GM11168 (cell line): ENCODE data around the gene EFNA3.

Experiments used
- in situ Hi-C: fragments of 300-500 bp; cut with MboI; formaldehyde crosslinking; loops from one replicate; pipeline ENCODE4 v1.12.0; 2022; ENCODE audit warnings: low sequenced_read_pairs; ENCODE audit not compliant: unreplicated experiment

Gene EFNA3

DNA sequence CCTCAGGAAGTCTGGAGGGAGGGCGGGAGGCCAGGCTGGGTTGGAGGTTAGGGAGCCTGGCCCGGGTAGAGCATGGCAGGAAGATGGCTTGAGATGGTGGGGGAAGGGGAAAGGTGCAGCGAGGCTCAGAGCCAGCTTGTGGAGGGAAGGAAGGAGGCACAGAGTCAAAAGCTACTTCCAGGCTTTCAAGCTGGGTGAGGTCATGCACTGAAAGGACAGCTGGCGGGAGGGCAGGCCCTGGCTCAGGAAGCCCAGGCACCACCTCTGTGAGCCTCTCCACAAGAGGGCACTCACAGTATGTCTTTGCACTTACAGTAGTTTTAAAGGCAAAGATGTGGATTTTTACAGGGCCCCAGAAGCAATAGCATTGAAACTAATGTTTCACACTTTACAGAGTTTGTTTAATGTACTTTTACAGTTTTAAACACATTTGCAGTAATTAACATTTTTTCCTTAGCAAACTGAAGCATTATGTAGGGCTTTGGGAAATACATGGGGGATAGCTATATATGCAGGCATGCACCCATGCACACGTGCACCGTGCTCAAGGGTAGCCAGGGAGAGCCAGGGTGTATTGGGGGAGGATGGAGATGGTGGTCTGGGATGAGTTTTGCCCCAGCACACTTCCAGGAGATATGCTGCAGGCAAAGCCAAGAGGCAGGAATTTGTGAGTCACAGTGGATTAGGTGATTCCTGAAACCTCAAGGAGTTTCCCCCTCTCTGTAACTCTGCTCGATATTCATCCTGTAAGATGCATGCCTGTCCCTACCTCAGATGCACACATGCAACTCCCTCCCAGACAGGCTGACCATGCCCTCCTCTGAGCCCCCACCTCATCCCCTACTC is 33.6 kb upstream of the EFNA3 start:
- in situ Hi-C loops, result no loop called here

DNA sequence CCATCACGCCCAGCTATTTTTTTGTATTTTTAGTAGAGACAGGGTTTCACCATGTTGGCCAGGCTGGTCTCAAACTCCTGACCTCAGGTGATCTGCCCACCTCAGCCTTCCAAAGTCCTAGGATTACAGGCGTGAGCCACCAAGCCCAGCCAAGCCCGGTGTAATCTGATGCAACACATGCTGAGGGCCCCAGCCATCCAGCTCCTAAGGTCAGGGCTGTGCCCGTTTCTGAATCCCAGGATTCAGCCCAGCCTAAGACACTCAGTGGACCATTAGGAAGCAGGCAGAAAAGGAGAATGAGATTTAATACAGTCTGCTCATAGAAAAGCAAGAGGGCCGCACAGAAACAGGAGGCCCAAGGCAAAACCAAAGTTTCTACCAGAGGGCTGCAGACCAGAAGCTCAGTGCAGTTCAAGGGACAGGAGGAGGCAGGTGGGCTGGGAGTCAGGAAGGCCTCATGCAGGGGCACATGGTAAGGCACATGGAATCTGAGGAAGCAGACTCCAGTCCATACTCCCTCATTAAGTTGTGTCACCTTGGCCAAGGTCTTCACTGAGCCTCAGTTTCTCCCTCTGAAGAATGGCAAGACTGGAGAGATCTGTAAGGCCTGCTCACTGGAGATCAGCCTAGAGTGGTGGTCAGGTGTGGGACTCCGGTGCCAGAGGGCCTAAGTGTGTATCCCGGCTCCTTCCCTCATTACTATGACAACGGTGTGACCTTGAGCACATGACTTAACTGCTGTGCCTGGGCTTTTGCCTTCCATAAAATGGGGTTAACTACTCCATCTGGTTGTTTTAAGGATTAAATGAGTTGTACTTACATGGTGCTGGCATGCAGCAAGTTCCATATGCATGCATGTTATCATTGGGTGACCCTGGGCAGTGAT is 29.9 kb upstream of the EFNA3 start:
- in situ Hi-C loops, result no loop called here

DNA sequence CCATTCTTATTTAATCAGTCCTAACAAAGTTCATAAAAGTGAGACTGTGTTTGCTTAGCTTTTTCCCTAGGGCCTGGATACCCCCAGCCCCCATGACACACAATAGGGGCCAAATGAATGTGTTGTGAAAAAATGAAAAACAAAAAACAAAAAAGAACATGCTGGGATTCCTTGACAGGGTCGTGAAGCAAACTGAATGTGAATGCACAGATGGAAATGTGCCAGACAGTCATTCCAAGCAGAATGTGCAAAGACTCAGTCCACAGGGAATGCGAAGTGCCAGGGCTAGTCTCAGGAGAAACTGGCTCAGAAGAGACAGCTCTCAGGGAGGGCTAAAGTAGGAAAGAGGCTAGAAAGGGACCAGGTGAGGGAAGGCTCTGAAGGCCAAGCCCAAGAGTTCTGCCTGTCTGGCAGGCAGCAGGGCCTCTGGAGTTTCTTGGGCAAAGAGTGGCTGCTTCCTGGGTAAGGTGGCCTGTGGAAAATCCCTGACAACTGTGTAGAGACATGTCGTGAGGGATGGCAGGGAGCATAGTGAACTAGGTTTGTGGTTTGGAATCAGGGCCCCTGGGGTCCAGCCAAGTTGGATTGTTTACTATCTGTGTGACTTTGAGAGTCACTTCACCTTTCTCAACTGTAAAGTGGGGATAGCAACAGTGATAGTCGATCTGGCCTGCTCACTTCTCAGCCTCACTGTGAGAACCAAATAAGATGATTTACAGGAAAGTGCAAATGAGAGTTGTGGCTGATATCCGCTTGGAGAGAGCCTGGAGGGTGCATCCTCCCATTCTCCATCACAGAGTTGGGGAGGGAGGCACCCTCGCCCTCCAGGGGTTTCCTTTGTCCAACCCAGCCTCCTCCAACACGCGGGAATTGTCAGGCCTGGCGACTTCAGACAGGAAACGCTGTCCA is 28.7 kb upstream of the EFNA3 start:
- in situ Hi-C loops, result no loop called here

DNA sequence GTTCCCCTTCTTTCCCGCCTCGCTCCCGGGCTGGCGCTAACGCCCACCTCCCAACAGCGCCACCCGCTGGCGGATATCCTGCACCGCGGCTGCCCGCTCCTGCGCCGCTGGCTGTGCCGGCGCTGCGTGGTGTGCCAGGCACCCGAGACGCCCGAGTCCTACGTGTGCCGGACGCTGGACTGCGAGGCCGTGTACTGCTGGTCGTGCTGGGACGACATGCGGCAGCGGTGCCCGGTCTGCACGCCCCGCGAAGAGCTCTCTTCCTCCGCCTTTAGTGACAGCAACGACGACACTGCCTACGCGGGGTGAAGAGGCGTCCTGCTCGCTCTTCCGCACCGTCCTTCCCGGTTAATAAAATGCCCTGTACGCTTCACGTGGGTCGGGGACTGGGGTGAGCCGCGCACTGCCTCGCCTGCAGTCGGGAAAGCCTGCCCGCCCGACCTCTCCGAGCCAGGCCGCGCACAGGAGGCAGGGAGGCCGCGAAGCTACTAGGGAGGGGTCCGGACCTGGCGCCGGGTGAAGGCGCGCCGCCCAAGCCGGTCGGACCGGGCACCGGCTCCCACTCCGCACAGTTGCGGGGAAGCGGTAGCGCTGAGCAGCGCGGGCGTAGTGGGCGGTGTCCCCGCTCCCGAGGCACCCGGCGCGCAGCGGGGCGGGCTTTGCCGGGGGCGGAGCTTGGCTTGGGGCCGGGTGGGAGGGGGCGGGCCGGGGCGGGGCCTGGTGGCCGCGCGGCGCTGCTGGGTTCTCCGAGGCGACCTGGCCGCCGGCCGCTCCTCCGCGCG is 27.9 kb upstream of the EFNA3 start, which contains the start of gene ADAM15:
TSS of gene ADAM15 (plus strand) at position 757 of the 782 bp plus-strand sequence. CDS start 71 bp downstream, outside the sequence.
- in situ Hi-C loops, result no loop called here

DNA sequence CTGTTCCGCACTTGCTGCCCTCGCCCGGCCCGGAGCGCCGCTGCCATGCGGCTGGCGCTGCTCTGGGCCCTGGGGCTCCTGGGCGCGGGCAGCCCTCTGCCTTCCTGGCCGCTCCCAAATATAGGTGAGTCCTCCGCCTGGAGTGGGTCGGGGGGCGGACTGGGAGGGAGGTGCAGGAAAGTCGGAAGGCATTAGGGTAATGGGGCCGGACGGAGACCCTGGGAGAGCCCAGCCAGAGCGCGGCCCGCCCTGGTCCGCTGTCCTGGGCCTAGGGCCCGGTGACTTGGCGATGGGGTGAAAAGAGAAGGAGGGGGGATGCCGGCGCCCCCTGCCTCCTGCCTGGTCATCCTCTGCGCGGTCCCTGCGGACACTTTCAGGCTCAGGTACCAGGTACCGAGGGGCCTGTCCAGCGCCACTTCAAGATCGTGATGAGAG is 27.3 kb upstream of the EFNA3 start:
- in situ Hi-C loops, result no loop called here

DNA sequence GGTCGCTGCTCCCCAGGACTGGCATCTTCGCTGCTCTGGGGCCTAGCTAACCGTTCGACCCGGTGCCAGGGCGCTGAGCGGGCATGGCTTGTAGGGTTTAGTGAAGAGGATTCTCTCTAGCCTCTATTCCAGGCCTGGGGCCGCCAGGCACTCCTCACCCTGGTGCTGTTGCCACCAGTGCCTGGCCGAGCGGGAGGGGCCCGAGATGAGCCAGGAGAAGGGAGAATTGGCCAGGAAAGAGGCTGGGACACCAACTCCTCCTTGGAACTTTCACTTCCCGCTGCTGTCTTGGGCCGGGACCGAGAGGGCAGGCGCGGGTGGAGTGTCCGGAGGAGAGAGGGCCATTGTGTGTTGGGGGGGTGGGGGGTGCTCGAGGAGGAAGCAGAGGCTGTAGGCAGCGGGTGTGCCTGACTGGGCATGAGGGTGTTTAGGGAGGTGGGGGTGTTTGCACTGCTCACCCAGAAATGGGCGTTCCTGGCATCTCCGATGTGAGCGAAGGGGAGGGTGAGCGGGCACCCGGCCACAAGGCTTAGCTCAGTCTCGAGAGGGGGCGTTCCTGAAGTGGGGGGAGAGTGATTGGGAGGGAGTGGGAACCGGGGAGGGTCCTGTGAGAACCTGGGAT is 26.7 kb upstream of the EFNA3 start:
- in situ Hi-C loops, result no loop called here

DNA sequence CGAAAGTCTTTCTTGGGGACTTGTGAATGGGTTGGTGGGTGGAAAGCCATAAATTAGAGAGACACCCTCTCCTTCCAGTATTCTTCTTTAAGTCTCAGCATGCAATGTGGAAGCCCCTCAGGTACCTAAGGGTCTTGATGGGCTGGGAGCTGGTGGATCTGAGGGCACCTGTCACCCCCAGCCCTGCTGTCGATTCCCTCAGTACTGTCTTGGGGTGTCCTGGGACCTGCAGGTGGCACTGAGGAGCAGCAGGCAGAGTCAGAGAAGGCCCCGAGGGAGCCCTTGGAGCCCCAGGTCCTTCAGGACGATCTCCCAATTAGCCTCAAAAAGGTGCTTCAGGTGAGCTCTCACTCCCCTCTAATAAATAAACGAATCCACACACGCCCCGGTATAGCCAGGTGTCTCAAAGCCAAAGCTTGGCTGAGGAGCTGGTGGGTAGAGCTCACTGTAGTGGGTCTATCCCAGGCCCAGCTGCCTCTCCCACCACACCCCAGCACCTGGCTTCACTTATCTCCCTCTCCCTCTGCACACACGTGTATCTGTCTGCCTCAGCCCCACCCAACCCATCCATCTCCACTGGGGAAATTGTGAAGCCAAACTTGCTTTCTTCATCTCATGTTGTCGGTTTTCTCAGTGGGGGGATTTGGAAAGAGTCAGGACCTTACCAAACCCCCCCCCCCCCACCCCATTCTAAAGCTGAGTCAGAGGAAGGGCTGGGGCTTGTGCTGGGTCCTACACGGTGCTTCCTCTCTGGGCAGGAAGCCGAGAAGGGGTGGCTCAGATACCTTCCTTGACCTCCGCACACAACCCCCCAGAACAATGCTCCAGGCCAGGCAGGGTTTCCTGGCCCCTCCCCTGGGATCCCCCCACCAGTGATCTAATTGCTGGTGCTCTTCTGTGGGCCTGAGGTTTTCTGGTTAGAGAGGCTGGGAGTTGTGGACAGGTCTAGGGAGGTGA is 25.9 kb upstream of the EFNA3 start:
- in situ Hi-C loops, result no loop called here

DNA sequence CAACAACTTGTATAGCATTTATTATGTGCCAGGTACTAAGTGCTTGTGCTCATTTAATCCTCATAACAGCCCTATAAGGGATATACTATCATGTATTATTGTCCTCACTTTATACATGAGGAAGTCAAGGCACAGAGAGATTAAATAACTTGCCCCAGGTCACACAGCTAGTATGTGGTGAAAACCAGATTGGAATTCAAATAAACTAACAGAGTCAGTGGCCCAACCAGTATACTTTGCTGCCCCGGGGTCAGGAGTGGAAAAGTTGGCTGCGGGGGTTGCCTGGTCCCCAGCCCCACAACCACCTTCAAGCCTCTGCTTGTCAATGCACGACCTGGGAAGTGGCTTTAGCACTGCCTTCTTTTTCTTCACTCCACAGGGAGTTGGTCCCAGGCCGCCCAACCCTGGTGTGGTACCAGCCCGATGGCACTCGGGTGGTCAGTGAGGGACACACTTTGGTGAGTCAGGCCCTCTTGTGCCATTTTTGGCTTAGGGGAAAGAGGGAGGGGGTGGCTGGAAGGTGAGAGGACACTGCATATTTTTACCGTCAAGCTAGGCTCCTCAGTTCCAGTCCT is 25.0 kb upstream of the EFNA3 start:
- in situ Hi-C loops, result no loop called here

DNA sequence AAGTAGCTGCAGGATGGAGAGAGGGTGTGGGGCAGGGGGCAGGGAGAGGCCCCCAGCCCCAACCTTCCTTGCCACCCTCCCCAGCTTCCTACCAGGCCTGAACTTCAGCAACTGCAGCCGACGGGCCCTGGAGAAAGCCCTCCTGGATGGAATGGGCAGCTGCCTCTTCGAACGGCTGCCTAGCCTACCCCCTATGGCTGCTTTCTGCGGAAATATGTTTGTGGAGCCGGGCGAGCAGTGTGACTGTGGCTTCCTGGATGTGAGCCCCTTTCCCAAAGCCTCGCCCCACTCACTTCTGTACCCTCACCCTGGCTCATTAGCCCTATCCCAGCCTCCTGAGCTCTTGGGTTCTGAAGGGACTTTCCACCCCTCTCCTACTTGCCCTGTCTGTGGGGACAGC is 21.5 kb upstream of the EFNA3 start:
- in situ Hi-C loops, result no loop called here

DNA sequence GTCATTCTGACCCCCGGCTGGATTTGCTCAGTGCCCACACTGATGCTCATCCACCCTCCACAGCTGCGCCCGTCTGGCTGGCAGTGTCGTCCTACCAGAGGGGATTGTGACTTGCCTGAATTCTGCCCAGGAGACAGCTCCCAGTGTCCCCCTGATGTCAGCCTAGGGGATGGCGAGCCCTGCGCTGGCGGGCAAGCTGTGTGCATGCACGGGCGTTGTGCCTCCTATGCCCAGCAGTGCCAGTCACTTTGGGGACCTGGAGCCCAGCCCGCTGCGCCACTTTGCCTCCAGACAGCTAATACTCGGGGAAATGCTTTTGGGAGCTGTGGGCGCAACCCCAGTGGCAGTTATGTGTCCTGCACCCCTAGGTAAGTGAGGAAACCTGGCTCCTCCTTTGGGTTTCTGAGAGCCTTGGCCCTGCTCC is 20.8 kb upstream of the EFNA3 start:
- in situ Hi-C loops, result no loop called here

DNA sequence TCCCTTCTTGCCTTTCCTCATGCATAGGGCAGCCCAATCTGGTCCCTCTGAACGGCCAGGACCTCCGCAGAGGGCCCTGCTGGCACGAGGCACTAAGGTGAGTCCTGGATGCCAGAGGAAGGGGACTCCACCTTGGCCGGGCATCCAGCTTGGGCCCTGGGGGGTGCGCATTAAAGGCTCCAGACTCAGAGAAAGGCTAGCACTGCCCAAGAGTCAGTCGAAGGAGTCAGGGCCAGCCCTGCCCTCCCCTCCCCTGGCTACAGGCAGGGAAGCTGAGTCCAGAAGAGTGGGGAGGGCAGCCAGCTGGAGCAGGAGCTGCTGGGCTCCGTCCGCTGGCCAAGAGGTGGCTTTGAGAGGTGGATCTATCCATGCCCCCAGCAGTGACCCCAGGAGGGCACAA is 17.9 kb upstream of the EFNA3 start:
- in situ Hi-C loops, result no loop called here

DNA sequence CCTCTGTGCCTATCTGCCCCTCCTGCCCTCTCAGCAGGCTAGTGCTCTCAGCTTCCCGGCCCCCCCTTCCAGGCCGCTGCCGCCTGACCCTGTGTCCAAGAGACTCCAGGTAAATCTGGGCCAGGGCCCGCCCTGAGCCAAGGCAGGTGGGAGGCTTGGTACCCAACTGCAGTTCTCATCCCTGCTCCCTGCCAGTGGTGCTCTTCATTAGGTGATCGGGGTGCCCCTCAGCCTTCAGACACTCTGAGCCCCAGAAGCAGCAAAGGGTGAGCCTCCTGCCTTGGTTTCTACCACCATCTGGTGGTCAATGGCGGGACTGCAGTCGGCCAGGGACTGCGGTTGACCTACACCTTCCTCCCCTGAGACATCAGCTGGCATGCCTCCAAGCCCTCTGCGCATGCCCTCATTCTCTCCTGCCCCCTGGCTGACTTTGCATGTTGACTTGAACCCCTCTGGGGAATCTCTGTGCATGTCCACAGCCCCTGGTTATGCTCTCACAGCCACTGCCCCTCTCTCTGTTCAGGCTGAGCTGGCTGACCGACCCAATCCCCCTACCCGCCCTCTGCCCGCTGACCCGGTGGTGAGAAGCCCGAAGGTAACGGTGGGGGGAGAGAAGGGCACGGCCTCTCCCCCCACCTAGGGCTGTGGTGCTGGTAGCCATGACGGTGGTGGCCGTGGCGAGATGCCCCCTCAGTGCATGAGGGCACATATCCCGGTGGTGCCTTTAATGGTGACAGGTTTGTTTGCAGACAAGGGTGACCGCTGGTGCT is 17.1 kb upstream of the EFNA3 start:
- in situ Hi-C loops, result no loop called here

DNA sequence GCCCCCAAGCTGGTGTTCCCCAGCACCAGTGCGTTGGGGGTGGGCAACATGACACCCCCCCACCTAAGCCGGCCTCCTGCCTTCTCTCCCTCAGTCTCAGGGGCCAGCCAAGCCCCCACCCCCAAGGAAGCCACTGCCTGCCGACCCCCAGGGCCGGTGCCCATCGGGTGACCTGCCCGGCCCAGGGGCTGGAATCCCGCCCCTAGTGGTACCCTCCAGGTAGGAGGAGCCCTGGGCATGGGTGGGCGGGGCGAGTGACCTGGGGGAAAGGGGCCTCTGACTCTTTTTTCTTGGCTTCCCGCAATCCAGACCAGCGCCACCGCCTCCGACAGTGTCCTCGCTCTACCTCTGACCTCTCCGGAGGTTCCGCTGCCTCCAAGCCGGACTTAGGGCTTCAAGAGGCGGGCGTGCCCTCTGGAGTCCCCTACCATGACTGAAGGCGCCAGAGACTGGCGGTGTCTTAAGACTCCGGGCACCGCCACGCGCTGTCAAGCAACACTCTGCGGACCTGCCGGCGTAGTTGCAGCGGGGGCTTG is 16.4 kb upstream of the EFNA3 start:
- in situ Hi-C loops, result no loop called here

DNA sequence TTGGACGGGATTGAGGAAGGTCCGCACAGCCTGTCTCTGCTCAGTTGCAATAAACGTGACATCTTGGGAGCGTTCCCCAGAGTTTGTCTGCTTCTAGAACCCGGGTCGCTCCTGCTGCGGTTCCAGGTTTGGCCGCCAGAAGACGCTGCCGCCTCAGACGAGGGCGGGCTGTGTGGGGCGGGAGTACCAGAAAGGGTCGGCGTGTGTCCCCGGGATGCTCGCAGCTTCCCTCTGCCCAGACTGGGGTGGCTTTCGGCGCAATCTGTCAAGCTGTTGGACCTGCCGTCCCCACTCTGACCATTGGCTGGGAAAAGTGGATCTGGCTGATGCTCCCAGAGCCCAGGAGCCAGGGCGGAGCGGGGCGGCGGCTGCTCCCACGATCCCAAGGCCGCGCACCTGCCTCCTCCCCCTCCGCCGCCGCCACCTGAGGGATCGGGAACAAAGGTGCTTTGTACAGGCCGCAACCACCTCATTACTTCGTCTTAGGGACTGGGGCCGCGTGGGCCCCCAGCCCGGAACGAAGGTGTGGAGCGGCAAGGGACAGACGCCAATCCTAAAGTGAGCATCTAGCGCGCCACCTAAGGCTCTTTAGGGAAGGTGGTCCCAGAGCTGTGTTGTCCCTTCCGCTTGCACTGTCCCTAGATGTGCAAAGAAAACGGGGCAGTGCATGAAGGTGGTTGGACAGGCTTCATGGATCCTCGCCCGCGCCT is 15.8 kb upstream of the EFNA3 start:
- in situ Hi-C loops, result no loop called here

DNA sequence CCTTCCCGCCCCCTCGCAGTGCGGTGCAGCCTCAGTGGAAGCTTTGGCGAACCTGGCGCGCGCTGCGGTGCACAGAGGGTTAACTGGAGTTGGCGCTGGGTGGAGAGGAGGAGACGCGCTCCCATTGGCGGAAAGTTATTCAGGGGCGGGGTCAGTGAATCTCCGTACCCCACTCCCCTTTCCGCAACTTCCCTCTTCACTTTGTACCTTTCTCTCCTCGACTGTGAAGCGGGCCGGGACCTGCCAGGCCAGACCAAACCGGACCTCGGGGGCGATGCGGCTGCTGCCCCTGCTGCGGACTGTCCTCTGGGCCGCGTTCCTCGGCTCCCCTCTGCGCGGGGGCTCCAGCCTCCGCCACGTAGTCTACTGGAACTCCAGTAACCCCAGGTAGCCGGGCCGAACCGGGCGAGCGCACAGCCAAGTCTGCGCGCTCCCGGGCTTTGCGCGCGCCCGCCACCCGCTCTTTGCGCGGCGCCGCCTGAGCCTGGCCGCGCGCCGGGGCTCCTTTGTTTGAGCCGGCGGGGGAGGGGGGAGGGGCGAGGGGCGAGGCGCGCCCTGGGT is 15.0 kb upstream of the EFNA3 start, which contains the start of gene EFNA4:
TSS of gene EFNA4 (plus strand) at position 191 of the 561 bp plus-strand sequence. CDS start at position 275, 84 bp downstream.
- in situ Hi-C loops, result no loop called here
